ENCODE data around the gene SYT12. TPM values are rescaled to one million over a fixed set of nuclear protein-coding genes. Genes with fewer than 3 reads are reported as not detected.
"Not testable (repeated sequence)": the region's sequence is repeated elsewhere in the genome, so short reads cannot be mapped to it uniquely, and the experiment has no call there.

The SYT12 gene
- total RNA-seq, 1 donor from 2014 or later = 0.40 TPM

DNA sequence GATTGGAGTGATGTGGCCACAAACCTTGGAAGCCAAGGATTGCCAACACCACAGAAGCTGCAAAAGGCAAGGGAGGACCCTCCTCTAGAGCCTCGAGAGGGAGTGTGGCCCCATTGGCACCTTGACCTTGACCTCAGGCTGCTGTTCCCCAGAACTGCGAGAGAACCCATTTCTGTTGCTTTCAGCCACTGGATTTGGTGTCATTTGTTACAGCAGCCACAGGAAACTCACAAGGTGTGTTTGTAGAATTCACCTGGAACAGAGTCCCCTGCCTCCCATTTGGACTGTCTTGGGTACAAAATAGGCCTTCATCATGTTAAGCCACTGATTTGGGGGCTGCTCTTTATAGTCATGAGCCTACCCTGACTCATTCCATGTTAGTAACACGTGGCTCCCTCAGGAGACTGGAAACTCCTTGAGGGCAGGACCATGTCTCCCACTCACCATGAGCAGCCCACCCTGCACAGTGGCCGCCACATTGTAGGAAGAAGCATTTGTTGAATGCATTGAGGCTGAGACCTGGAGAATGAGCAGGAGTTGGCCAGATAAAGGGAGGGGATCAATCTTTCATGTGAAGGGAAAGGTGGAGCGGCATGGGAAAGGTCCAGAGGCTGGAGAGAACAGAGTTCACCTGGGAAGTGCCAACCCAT is 39.5 kb upstream of the SYT12 start:
- Mint-ChIP-seq H3K9me3 (no peaks in the 10 kb centered on the region), H3K27ac (no peak overlapping the region), H3K4me1 (peaks cover 5% of the 10 kb centered on the region), H3K36me3 (no peaks in the 10 kb centered on the region), H3K4me3 (no peak overlapping the region), H3K27me3 (ENCODE audit: low read depth) (no peaks in the 10 kb centered on the region)
- TF ChIP-seq, protein P1, sequence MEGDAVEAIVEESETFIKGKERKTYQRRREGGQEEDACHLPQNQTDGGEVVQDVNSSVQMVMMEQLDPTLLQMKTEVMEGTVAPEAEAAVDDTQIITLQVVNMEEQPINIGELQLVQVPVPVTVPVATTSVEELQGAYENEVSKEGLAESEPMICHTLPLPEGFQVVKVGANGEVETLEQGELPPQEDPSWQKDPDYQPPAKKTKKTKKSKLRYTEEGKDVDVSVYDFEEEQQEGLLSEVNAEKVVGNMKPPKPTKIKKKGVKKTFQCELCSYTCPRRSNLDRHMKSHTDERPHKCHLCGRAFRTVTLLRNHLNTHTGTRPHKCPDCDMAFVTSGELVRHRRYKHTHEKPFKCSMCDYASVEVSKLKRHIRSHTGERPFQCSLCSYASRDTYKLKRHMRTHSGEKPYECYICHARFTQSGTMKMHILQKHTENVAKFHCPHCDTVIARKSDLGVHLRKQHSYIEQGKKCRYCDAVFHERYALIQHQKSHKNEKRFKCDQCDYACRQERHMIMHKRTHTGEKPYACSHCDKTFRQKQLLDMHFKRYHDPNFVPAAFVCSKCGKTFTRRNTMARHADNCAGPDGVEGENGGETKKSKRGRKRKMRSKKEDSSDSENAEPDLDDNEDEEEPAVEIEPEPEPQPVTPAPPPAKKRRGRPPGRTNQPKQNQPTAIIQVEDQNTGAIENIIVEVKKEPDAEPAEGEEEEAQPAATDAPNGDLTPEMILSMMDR (IDR thresholded peaks at IDR 0.05; ENCODE audit: unreplicated experiment) = no peak
- no peak for DNase-seq (ENCODE audit: low spot score in 2 of 2, unreplicated experiment in 2 of 2)

DNA sequence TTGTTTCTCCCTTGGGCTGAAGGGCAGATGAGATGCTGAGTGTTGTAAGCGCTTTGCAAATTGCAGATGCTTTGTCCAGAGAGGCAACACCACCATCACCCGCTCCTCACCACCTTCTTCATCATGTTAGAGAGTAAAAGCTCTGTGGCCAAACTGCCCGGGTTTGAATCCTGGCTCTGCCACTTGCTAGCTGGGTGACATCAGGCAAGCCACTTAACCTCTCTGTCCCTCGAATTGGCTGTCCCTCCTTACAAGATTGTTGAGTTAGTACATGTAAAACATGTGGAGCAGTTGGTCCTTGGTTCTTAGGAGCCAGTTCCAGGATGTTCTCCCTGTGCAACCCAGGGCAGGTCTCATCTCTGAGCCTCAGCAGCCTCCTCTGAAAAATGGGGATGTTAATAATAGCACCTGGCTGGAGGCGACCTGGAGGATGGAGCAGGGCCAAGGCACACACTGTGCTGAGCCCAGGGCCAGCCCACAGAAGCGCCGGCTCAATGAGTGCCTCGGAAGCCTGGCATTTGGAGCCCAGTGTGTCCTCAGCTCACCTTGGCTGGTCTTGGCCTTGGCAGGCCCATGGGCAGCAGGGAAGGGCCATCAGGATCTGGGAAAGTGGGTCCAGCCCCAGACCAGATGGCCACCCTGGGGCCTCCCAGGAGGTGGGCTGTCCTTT is 37.3 kb upstream of the SYT12 start:
- TF ChIP-seq, protein P1 (IDR thresholded peaks at IDR 0.05; ENCODE audit: unreplicated experiment) = no peak
- Mint-ChIP-seq H3K9me3 (no peaks in the 10 kb centered on the region), H3K4me3 (no peak overlapping the region), H3K36me3 (no peaks in the 10 kb centered on the region), H3K27ac (no peak overlapping the region), H3K4me1 (peaks cover 5% of the 10 kb centered on the region), H3K27me3 (ENCODE audit: low read depth) (no peaks in the 10 kb centered on the region)
- DNase-seq (ENCODE audit: low spot score in 2 of 2, unreplicated experiment in 2 of 2) = no peak

DNA sequence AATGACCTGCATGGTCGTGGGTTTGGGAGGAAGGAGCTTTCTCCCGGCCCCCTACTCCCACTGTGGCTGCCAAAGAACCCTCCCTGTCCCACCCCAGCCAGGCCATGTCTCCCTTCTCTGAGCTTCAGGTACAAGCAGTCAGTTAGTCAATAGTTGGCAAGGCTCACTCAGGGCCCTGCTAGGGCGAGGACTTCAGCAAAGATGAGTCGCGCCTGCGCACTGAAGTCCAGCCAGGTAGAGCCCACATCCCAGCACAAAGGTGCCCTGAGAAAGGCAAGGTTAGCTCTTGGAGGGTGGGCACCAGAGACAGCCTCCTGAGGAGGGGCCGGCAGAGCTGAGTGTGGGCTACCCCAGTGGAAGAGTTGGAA is 36.8 kb upstream of the SYT12 start:
- H3K27ac Mint-ChIP-seq = no peak overlapping the region

DNA sequence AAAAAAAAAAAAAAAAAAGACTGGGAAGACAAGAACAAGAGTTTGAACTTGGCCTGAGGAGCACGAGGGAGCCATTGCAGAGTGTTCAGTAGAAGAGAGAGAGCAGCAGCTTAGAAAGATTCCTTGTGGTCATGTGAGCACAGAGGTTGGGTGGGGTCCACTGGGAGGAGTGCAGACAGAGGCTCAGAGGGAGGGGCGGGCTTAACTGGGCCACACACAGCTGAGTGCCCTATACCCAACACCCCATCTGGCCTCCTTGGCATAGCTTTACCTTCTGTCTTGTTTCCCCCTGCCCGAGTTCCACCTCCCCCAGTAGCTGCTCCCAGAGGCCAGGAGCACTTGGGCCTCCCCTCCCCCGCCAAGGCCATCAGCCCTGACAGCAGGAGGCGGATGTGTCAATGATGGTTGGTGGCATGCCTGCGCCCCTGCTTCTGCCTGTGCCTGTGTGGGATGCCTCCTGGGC is 35.7 kb upstream of the SYT12 start:
- Mint-ChIP-seq H3K4me1 (peaks cover 2% of the 10 kb centered on the region), H3K9me3 (no peaks in the 10 kb centered on the region), H3K4me3 (no peak overlapping the region), H3K27ac (no peak overlapping the region), H3K27me3 (ENCODE audit: low read depth) (peaks cover 2% of the 10 kb centered on the region), H3K36me3 (no peaks in the 10 kb centered on the region)
- DNase-seq (ENCODE audit: low spot score in 2 of 2, unreplicated experiment in 2 of 2) = no peak
- TF ChIP-seq, protein P1 (IDR thresholded peaks at IDR 0.05; ENCODE audit: unreplicated experiment) = no peak

More for the DNA sequence above, 36.8 kb upstream of the SYT12 start:
- no peaks in the 10 kb centered on the region for H3K36me3 Mint-ChIP-seq
- peaks cover 5% of the 10 kb centered on the region for H3K4me1 Mint-ChIP-seq
- H3K4me3 Mint-ChIP-seq = no peak overlapping the region
- no peak for DNase-seq (ENCODE audit: low spot score in 2 of 2, unreplicated experiment in 2 of 2)
- no peaks in the 10 kb centered on the region for H3K9me3 Mint-ChIP-seq
- H3K27me3 Mint-ChIP-seq (ENCODE audit: low read depth) = no peaks in the 10 kb centered on the region
- TF ChIP-seq, protein P1 (IDR thresholded peaks at IDR 0.05; ENCODE audit: unreplicated experiment) = no peak

DNA sequence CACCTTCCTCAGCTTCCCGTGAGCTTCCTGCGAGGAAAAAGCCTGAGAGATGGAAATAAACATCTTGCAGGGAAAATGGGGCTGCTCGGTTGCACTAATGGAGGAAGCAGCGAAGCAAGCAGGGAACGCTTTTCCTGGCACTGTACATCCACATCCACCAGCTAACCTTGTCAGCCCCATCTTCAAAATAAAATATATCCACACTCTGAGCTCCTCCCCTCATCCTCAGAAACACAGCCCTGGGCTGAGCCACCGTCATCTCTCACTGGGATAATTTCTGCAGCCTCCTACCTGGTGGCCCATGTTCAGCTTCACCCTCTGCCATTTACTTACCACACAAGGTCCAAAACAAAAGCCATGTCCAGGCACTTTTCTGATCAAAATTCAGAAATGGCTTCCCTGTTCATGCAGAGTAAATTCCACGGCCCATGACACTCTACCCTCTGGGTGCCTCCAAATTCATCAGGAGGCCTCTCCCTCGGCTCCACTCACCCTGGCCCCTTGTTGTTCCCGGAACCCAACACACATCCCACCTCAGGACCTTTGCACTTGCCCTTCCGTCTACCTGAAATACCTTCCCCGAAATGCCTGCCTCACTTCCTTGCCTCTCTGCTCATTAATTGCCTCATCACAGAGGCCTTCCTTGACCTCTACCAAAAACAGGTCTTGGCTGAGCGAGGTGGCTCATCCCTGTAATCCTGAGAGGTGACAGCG is 34.9 kb upstream of the SYT12 start:
- no peak for DNase-seq (ENCODE audit: low spot score in 2 of 2, unreplicated experiment in 2 of 2)
- no peaks in the 10 kb centered on the region for H3K4me1 Mint-ChIP-seq
- no peak overlapping the region for H3K4me3 Mint-ChIP-seq
- H3K36me3 Mint-ChIP-seq = no peaks in the 10 kb centered on the region
- no peaks in the 10 kb centered on the region for H3K9me3 Mint-ChIP-seq
- peaks cover 2% of the 10 kb centered on the region for H3K27me3 Mint-ChIP-seq (ENCODE audit: low read depth)
- H3K27ac Mint-ChIP-seq = no peak overlapping the region
- TF ChIP-seq, protein P1 (IDR thresholded peaks at IDR 0.05; ENCODE audit: unreplicated experiment) = no peak

DNA sequence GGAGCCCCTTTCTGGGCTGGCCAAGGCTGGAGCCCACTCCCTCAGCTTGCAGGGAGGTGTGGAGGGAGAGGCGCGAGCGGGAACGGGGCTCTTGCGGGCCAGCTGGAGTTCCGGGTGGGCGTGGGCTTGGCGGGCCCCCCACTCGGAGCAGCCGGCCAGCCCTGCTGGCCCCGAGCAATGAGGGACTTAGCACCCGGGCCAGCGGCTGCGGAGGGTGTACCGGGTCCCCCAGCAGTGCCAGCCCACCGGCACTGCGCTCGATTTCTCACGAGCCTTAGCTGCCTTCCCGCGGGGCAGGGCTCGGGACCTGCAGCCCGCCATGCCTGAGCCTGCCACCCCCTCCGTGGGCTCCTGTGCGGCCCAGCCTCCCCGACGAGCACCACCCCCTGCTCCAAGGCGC is 34.2 kb upstream of the SYT12 start:
- H3K27me3 Mint-ChIP-seq (ENCODE audit: low read depth); DNase-seq (ENCODE audit: low spot score in 2 of 2, unreplicated experiment in 2 of 2); H3K4me3 Mint-ChIP-seq; H3K36me3 Mint-ChIP-seq; H3K27ac Mint-ChIP-seq; H3K4me1 Mint-ChIP-seq; H3K9me3 Mint-ChIP-seq: not testable (repeated sequence)

DNA sequence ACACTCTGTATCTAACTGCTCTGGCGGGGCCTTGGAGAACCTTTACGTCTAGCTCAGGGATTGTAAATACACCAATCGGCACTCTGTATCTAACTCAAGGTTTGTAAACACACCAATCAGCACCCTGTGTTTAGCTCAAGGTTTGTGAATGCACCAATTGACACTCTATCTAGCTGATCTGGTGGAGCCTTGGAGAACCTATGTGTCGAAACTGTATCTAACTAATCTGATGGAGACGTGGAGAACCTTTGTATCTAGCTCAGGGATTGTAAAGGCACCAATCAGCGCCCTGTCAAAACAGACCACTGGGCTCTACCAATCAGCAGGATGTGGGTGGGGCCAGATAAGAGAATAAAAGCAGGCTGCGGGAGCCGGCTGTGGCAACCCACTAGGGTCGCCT is 33.6 kb upstream of the SYT12 start:
- H3K27ac Mint-ChIP-seq; H3K4me1 Mint-ChIP-seq; H3K9me3 Mint-ChIP-seq; DNase-seq (ENCODE audit: low spot score in 2 of 2, unreplicated experiment in 2 of 2); H3K27me3 Mint-ChIP-seq (ENCODE audit: low read depth); H3K36me3 Mint-ChIP-seq; H3K4me3 Mint-ChIP-seq: not testable (repeated sequence)
